Natural killer cell (primary cell): Measurements from ENCODE around the gene FBL. TPM values are rescaled to one million over a fixed set of nuclear protein-coding genes. Genes with fewer than 3 reads are reported as not detected.

Experiments used
- ATAC-seq, 3 donors: fragments of 150-1000 bp in 2 of 3; fragments of 200-7000 bp in 1 of 3; cut with Tn5 transposase; 1 replicate in 1 of 3; 2 replicates in 2 of 3; pipeline ENCODE4 v1.10.0; 2021; ENCODE audit warnings: mild to moderate bottlenecking in 2 of 3, moderate library complexity in 2 of 3
- DNase-seq, 2 donors: peaks; one replicate each; pipeline versions ENCODE4 v3.0.0 to v3.0.0-alpha.2; 2013 to 2021; ENCODE audit warnings: mixed read lengths in 1 of 2
- H3K27ac ChIP-seq: one replicate; pipeline ENCODE4 v1.5.1; 2013; ENCODE audit warnings: mild to moderate bottlenecking, low read length
- H3K27me3 ChIP-seq: one replicate; pipeline ENCODE4 v1.6.1; 2013; ENCODE audit warnings: low read length; ENCODE audit not compliant: control insufficient read depth, insufficient read depth
- H3K36me3 ChIP-seq: one replicate; pipeline ENCODE4 v1.6.1; 2013; ENCODE audit warnings: low read length; ENCODE audit not compliant: control insufficient read depth, insufficient read depth
- H3K4me1 ChIP-seq: one replicate; pipeline ENCODE4 v1.6.1; 2013; ENCODE audit warnings: low read length; ENCODE audit not compliant: control insufficient read depth, insufficient read depth
- H3K4me3 ChIP-seq: one replicate; pipeline ENCODE4 v1.5.1; 2013; ENCODE audit warnings: low read length
- H3K9me3 ChIP-seq: one replicate; pipeline ENCODE4 v1.6.1; 2013; ENCODE audit warnings: low read length; ENCODE audit not compliant: control insufficient read depth, insufficient read depth
- H3K27ac Mint-ChIP-seq, 2 donors: one replicate each; pipeline ENCODE4 v1.8.0; 2022; ENCODE audit warnings: mild to moderate bottlenecking in 2 of 2, mixed read lengths in 2 of 2, moderate library complexity in 1 of 2
- H3K27me3 Mint-ChIP-seq, 2 donors: one replicate each; pipeline ENCODE4 v1.8.0; 2022; ENCODE audit warnings: low read depth in 2 of 2, mixed read lengths in 2 of 2
- H3K36me3 Mint-ChIP-seq: one replicate; pipeline ENCODE4 v1.8.0; 2022; ENCODE audit warnings: mixed read lengths
- H3K4me1 Mint-ChIP-seq, 2 donors: one replicate each; pipeline ENCODE4 v1.8.0; 2022; ENCODE audit warnings: mixed read lengths in 2 of 2
- H3K4me3 Mint-ChIP-seq: one replicate; pipeline ENCODE4 v1.8.0; 2022; ENCODE audit warnings: mild to moderate bottlenecking, moderate library complexity, mixed read lengths
- H3K9me3 Mint-ChIP-seq, 2 donors: one replicate each; pipeline ENCODE4 v1.8.0; 2022; ENCODE audit warnings: mixed read lengths in 2 of 2
- WGBS: methylation state at CpG from one replicate; pipeline ENCODE4 v1.1.7; 2013; ENCODE audit warnings: missing lambda C conversion rate; ENCODE audit not compliant: insufficient coverage; 5-methylcytosine and 5-hydroxymethylcytosine counted together
- intact Hi-C: fragments of 100-400 bp; cut with micrococcal nuclease; formaldehyde crosslinking; loops from one replicate; pipeline ENCODE4 v1.14.2; 2022
- total RNA-seq, 4 donors: library from RNA; stranded (reverse); fragments of 120-200 nt in 1 of 4; gene quantifications; one replicate each; pipeline versions ENCODE4 v1.2.3 to v1.2.4, GENCODE V29; 2013 to 2022
- TF ChIP-seq, protein P1 (sequence below): fragments of 200-600 bp; IDR thresholded peaks from one replicate; pipeline ENCODE4 v1.8.0; 2022; ENCODE audit warnings: antibody characterized with exemption

The FBL gene
- total RNA-seq, 3 donors from 2014 or later (not counting 1 experiment from before 2014, with no cell fraction given), result 181 to 213 (median 201) TPM

DNA sequence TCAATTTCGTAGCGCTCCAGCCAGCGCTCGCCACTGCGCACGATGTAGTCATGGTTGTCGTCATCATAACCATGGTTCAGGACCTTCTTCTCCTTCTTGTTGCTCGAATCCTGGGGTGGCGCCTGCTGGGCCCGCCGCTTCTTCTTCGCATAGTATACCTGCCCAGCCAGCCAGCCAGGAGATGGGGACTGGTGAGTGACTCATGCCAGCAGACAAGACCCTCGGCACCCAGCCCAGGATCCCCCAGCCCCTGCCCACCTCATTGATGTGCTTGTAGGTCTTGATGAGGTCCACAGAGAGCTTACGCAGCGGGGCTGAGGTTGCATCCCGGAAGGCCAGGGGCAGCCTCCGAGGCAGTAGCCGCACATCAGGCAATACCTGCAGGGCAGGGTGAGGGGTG is 15.8 kb downstream of the FBL start:
- peaks cover 40% of the 10 kb centered on the region for H3K36me3 ChIP-seq
- no peak overlapping the region for H3K4me3 ChIP-seq
- DNase-seq (no peak), ATAC-seq (no peak)
- TF ChIP-seq, protein P1, sequence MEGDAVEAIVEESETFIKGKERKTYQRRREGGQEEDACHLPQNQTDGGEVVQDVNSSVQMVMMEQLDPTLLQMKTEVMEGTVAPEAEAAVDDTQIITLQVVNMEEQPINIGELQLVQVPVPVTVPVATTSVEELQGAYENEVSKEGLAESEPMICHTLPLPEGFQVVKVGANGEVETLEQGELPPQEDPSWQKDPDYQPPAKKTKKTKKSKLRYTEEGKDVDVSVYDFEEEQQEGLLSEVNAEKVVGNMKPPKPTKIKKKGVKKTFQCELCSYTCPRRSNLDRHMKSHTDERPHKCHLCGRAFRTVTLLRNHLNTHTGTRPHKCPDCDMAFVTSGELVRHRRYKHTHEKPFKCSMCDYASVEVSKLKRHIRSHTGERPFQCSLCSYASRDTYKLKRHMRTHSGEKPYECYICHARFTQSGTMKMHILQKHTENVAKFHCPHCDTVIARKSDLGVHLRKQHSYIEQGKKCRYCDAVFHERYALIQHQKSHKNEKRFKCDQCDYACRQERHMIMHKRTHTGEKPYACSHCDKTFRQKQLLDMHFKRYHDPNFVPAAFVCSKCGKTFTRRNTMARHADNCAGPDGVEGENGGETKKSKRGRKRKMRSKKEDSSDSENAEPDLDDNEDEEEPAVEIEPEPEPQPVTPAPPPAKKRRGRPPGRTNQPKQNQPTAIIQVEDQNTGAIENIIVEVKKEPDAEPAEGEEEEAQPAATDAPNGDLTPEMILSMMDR, result no peak
- intact Hi-C loops, result no loop called here
- no peak overlapping the region for H3K4me3 Mint-ChIP-seq
- H3K9me3 ChIP-seq, result no peaks in the 10 kb centered on the region
- no peaks in the 10 kb centered on the region for H3K27me3 Mint-ChIP-seq
- no peak overlapping the region for H3K27ac ChIP-seq
- no peaks in the 10 kb centered on the region for H3K36me3 Mint-ChIP-seq
- peaks cover 52% of the 10 kb centered on the region for H3K4me1 ChIP-seq
- H3K9me3 Mint-ChIP-seq, result no peaks in the 10 kb centered on the region
- peaks cover 43 to 57% of the 10 kb centered on the region in 2 donors for H3K4me1 Mint-ChIP-seq
- 98% methylated on average over 18 of the region's 18 CpGs for WGBS
- H3K27ac Mint-ChIP-seq, result peak overlapping the region; percentile 76 to 92
- no peaks in the 10 kb centered on the region for H3K27me3 ChIP-seq

DNA sequence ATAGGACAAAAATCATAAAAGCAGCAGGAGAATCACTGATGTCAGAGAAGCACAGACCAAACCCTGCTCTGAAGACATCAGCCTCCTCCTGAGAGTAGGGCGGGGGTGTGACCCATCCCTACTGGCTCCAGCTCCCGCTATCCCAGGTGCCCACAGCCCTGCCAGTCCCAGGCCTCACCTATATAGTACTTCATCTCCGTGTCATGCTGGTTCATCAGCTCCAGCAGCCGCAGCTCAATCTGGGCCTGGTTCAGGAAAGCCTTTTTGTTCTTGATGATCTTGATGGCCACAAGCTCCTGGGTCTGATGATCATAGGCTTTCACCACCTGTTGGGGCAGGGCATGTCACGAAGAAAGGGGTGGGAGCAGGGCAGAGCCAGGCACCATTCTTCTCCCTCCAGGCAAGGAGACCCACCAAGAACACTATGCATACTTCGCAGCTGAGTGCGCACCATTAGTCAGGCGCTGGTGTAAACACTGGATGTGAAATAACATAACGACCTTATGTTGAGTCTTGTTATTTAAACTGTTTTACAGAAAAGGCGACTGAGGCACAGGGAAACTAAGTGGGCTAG is 16.4 kb downstream of the FBL start:
- Mint-ChIP-seq H3K27me3 (no peaks in the 10 kb centered on the region), H3K27ac (peak overlapping the region; percentile 80 to 92), H3K4me3 (no peak overlapping the region), H3K9me3 (no peaks in the 10 kb centered on the region), H3K4me1 (peaks cover 43 to 56% of the 10 kb centered on the region in 2 donors), H3K36me3 (no peaks in the 10 kb centered on the region)
- Histone ChIP-seq H3K9me3 (no peaks in the 10 kb centered on the region), H3K36me3 (peaks cover 39% of the 10 kb centered on the region), H3K27ac (peak overlapping the region; percentile 20), H3K4me3 (no peak overlapping the region), H3K4me1 (peaks cover 58% of the 10 kb centered on the region), H3K27me3 (no peaks in the 10 kb centered on the region)
- TF ChIP-seq, protein P1, result no peak
- ATAC-seq (no peak), DNase-seq (no peak)
- intact Hi-C loops, result no loop called here
- 97% methylated on average over 10 of the region's 10 CpGs for WGBS

DNA sequence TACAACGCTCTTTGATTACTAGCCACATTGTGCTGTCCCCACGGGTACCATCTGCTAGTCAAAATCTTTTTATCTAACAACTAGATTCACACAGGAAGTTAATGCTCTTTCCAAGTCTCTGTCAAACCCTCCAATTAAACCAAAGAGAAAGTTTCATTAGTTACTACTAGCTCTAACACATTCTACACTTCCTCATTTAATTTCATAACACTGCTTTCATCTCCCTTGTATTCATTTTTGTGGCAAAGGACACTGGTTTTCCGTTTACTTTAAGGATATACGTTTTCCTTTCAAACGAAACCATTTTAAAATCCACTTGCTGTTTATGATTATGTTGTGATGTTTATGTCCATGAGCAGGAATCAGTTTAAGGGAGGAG is 17.5 kb downstream of the FBL start:
- H3K4me3 Mint-ChIP-seq, result peak overlapping the region; percentile 59
- H3K9me3 Mint-ChIP-seq, result no peaks in the 10 kb centered on the region
- H3K27ac Mint-ChIP-seq, result peak overlapping the region; percentile 80 to 92
- ATAC-seq, result peak; percentile 17 to 48 (median 26)
- peak overlapping the region; percentile 11 for H3K4me3 ChIP-seq
- DNase-seq, result no peak
- H3K4me1 ChIP-seq, result peaks cover 60% of the 10 kb centered on the region
- no peaks in the 10 kb centered on the region for H3K36me3 Mint-ChIP-seq
- H3K9me3 ChIP-seq, result no peaks in the 10 kb centered on the region
- peaks cover 35% of the 10 kb centered on the region for H3K36me3 ChIP-seq
- 21% methylated on average over 2 of the region's 5 CpGs for WGBS
- TF ChIP-seq, protein P1, result no peak
- peaks cover 37 to 46% of the 10 kb centered on the region in 2 donors for H3K4me1 Mint-ChIP-seq
- peak overlapping the region; percentile 65 for H3K27ac ChIP-seq
- intact Hi-C loops, result no loop called here
- H3K27me3 ChIP-seq, result no peaks in the 10 kb centered on the region
- no peaks in the 10 kb centered on the region for H3K27me3 Mint-ChIP-seq
